GM13977 (cell line): ENCODE measurements around the gene CNBD2.
"Not testable (repeated sequence)": the region's sequence is repeated elsewhere in the genome, so short reads cannot be mapped to it uniquely, and the experiment has no call there.

ENCODE experiments used
- DNase-seq: peaks from one replicate; pipeline ENCODE4 v3.0.0; 2012; ENCODE audit warnings: low spot score
- CTCF ChIP-seq: IDR thresholded peaks from 2 replicates; pipeline ENCODE4 v1.5.1; 2012; ENCODE audit warnings: mild to moderate bottlenecking, control low read depth; ENCODE audit not compliant: insufficient read depth; ENCODE audit errors: extremely low read depth, missing control alignments
- in situ Hi-C: fragments of 300-500 bp; cut with MboI; formaldehyde crosslinking; loops from one replicate; pipeline ENCODE4 v1.12.0; 2022; ENCODE audit warnings: low sequenced_read_pairs, low pct_unique_long_range_greater_than_20kb, mixed read lengths, inconsistent platforms; ENCODE audit not compliant: unreplicated experiment

The CNBD2 gene

DNA sequence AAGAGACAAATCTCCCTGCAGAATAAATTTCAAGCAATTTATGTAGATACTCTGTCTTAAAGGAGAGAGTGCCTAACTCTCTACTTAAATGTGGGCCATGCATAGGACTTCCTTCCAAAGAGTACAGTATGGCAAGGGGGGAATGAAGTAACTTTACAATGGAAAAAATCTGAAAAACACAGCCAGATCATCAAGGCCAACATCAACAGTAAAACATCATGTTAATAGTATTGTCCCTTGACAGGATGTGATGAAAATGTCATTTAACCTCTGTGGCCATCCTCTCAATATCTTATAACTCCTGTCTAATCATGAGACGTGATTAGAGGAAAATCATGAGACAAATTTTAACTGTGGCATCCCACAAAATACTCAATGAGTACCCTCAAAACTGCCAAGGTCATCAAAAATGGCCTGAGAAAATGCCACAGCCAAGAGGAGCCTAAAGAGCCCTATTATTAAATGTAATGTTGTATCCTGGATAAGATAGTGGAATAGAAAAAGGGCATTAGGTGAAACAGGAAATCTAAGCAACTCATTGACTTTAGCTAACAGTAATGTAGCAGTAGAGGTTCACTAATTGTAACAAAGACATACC, 47.5 kb downstream of the CNBD2 start:
- TF ChIP-seq CTCF: no peak
- no peak for DNase-seq
- in situ Hi-C loops: no loop called here

DNA sequence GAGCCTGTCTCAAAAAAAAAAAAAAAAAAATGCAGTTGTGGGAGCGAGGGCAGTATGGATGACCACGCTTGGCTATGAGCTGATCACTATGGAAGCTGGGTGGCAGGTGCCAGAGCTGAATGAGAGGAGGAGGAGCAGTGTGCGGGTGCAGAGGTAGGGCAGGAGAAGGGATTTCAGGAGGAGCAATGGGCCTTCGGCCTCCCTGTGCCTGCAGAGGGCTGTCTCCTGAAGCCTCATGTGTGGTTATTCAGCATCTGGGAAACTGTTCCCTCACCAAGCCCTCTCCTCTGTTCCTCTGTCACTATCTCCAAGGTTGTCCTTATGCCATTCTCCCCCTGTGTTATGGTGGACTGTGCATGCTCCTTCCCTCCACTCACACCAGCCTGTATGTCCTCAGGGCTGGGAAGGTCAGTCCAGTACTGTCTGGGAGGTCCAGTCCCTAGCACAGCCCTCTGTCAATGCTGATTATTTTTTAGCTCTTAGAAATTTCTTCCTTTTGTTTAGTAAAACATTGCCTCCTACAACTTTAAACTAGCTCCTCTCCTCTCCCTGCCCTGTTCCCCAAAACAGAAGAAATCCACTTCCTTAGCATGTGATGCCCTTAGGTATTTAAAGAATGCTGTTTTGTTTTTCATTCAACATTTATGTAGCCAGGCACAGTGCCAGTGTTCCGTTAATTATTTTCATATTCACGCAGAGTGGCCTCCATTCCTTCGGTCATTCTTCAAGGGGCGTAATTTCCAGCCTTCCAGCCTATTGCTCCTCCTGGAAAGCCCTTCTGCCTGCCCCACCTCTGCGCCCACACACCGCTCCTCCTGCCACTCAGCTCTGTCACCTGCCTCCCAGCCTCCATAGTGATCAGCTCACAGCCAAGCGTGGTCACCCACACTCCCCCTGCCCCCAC, 48.9 kb downstream of the CNBD2 start:
- no peak for TF ChIP-seq CTCF
- no peak for DNase-seq
- in situ Hi-C loops: no loop called here

DNA sequence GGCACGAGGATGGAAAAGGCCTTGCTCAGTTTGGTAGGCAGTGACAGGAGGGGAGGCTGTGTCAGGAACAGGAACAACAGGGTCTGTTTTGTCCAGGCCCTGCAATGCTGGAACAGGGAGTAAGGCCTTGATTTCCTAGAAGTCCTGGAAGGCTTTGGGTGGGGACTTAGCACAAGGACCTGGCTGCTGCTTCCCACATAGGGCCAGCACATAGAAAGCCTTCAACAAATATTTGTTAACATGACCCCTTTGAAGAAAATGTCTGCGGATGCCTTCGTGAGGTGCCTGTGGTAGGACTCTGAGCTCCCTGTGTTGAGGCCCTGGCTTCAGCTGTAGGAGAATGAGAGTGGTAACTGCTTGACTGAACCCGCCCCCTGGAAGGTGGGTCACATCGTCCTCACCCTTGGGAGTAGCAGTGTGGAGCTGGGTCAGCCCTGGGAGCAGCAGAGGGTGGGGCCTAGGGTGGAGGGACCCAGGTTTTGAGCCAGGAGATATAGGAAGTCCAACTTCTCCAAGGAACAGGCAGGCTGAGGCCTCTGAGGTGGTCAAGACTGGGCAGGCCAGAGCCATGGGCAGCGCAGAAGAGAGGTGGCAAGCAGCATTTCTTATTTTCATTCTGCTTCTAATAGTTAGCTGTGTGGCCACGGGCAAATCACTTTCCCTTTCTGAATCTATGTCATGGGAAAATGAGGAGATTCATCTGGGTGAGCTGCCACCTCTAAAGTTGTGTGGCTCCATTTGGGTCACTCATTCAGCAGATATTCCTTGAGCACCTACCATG, 50.0 kb downstream of the CNBD2 start:
- no peak for DNase-seq
- TF ChIP-seq CTCF: no peak
- in situ Hi-C loops: no loop called here

GRCh38 chr20:36026131-36026530, 57.7 kb downstream of the CNBD2 start:
- in situ Hi-C loops, DNase-seq: not testable (repeated sequence)

- no peak for DNase-seq
- in situ Hi-C loops: no loop called here
- TF ChIP-seq CTCF: no peak
Observed at GRCh38 chr20:36028106-36028808, 59.9 kb downstream of the CNBD2 start.

GRCh38 chr20:36030149-36030548, 61.8 kb downstream of the CNBD2 start:
- no peak for TF ChIP-seq CTCF
- DNase-seq: no peak
- in situ Hi-C loops: no loop called here
